Superior temporal gyrus (tissue), 1 donor: Measurements from ENCODE around the gene PPM1M.
"Not testable (repeated sequence)": the region's sequence is repeated elsewhere in the genome, so short reads cannot be mapped to it uniquely, and the experiment has no call there.

Source experiments
- DNase-seq: peaks from one replicate; pipeline ENCODE4 v3.0.0-alpha.2; 2016; ENCODE audit errors: extremely low spot score

Gene PPM1M

DNA sequence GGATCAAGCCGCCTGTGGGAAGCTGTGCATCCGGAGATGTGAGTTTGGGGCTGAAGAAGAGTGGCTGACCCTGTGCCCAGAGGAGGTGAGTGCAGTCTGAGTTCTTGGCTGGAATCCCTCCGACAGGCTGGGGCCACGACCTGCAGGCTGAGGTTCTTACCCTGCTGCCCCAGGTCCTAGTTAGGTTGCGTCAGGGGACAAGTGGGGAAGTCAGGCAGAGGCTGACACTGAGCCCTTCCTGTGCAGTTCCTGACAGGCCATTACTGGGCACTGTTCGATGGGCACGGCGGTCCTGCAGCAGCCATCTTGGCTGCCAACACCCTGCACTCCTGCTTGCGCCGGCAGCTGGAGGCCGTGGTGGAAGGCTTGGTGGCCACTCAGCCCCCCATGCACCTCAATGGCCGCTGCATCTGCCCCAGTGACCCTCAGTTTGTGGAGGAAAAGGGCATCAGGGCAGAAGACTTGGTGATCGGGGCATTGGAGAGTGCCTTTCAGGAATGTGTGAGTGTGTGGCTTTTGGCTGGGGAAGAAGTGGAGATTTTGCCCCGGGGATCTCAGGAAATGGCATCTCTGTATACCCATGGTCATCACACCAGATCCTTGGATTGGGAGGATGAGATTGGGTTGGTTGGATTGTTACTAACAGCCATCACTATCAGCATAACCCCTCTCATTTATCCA is 1.3 kb downstream of the PPM1M start:
- DNase-seq, result no peak

DNA sequence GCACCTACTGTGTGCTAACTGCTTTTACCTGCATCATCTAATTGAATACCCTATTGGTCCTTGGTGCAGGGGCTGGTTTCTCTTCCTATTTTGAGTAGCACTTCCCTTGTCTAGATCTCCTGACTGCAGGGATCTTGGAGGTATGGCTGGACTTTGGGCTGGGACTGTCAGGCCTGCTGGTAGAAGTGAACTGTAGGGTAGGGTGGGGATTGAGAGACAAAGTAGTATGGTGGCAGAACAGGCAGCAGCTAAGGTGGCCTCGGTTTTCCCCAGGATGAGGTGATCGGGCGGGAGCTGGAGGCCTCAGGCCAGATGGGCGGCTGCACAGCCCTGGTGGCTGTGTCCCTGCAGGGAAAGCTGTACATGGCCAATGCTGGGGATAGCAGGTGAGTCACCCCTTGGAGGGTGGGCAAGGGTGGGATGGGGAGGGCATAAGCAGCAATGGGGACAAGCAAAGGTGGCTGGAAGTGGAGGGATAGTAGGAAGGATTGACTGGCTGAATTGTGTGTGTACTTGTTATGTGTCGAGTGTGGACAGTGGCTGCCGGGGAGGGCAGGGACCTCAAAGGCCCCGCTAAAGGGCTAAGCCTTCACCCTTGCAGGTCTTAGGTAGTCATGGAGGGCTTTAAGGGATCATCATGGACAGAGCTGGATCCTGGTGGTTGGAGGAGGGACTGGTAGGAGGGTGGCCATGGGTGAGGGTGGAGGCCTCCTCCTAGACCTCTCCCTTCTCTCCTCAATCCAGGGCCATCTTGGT is 2.0 kb downstream of the PPM1M start:
- no peak for DNase-seq

DNA sequence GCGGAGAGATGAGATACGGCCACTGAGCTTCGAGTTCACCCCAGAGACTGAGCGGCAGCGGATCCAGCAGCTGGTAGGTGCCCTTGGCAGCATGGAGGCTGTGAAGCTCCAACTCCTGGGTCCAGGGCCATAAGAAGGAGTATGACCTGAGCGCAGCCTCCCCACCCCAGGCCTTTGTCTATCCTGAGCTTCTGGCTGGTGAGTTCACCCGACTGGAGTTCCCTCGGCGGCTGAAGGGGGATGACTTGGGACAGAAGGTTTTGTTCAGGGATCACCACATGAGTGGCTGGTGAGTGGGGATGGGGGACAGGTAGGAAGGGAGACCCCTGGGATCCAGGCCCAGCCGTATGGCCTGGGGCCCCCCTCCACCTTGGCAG is 2.6 kb downstream of the PPM1M start:
- no peak for DNase-seq

DNA sequence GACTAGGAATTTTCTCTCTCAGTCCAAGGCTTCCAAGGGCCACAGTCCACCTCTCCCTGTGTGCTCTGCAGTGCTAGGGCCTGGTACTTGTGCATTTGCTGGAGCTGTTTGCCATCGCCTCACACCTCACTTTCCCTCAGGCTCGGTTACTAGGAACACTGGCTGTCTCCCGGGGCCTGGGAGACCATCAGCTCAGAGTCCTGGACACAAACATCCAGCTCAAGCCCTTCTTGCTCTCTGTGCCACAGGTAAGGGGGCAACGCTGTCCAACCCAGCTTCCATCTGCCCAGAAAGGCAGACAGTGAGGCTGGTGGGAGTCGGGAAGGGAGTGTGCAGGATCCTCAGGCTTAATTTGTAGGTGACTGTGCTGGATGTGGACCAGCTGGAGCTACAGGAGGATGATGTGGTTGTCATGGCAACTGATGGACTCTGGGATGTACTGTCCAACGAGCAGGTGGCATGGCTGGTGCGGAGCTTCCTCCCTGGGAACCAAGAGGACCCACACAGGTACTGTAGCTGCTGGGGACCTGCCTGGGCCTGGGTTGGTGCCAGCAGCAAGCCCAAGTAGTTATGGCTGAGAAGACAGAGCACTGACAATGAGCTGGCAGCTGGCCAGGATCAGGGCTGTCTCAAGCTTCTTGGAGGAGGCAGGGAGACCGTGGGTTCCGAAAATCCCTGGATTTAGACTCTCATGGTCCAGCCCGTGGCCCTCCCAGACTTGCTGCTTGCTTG is 3.4 kb downstream of the PPM1M start:
- DNase-seq, result peak; percentile 64

DNA sequence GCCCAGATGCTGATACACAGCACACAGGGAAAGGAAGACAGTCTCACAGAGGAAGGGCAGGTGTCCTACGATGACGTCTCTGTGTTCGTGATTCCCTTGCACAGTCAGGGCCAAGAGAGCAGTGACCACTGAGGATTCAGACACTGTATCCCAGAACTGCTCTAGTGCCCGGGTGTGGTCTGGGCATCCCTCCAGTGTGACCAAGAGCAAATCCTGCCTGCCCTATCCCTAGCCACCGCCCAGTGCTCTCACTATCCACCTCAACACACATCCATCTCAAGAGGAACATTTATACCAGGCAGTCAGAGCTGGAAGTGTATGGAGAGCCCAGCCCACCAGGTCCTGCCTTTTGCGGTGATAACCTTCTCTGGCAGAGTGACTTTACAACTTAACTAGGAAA is 4.1 kb downstream of the PPM1M start:
- no peak for DNase-seq

DNA sequence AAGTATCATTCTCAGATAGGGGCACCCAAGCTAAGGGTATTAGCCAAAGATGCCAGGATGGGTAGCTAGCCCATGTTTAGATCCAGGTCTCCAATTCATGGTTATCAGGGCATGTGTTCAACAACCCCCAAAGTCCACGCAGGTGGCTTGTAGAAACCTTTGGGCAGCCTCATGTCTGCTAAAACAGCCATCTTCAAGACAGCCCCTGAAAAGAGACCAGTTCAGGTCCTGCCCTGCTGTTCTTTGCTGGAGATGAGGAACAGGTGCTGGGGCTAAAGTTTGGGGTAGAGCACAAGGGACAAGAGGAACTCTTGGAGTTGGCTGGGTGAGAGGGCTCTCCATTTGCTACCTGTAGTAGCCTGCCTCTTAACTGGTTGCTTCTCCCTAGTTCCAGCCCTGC is 4.6 kb downstream of the PPM1M start:
- no peak for DNase-seq

DNA sequence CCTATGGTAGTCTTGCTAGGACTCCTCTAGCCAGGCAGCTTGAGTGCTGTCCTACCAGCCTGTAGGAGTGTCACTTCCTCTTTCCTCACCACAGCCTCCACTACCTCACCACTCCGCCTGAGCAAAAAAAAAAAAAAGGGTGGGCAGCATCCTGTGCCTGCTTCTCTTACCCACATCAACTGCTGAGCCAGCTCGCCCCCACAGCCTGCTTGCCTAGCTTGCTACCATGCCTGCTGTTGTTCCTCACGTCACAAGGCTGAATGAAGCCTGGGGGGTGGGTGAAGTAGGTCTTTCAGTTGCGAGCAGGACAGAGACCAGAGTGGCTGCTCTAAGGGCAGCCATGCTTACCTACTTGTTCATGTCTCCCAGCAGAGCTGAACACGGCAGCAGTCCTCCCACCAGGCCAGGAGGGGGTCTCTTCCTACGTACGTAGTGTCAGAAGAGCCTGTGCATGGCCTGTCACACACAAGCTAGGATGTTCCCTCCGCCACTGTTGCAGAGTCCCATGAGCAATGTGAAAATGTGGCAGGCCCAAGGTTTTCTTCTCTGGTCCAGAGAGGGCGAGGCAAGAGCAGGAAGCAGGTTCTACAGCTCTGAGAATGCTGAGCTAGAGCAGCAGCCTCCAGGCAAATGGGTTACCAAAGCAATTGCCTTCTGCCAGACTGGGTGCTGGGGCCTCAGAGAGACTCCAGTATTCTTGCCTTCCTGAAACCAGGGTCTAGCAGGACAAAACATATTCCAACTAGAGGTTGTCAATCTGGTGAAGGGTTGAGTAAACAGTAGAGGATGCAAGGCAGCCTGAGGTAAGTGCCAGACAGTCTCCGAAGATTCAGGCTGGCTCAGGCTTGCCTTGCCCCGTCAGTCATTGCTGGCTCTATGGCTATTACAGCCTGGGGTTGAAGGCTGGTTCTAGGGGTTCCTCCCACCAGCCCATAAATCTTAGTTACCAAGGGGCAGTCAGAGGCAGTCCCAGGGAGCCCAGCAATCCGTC is 8.1 kb downstream of the PPM1M start:
- peak; percentile 71 for DNase-seq

DNA sequence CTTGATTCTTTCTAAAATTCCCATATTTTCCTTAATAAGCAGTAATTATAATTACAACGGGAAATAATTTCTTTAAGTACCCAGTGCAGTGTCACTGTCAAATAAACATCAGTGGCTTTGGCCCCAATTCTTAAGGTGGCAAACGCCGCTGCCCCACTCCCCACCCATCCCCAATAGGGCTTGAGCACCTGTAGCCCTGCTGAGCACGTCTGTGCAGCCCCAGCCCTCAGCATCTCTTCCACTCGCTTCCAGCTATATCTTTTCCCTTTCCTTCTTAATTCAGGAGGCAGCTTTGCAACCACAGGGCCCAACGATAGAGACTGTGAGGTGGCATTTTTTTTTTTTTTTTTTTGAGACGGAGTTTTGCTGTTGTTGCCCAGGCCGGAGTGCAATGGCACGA is 9.0 kb downstream of the PPM1M start:
- DNase-seq, result no peak

DNA sequence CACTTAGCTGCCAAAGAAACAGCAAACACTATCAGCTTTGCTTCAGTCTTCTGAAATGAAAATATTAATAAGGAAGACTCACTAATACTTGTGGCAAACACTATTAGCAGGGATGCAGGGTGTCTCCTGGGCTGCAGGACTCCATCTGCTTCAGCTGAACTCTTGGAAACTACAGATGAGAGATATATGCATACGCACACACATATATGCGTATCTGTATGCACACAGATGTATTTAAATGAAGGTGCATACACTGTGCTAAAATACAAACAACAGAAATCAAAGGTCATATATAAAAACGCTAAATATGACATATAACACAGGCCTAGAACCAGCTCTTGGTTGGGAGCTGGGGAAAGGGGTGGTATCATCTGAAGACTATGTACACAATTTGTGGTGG is 10.6 kb downstream of the PPM1M start:
- no peak for DNase-seq

DNA sequence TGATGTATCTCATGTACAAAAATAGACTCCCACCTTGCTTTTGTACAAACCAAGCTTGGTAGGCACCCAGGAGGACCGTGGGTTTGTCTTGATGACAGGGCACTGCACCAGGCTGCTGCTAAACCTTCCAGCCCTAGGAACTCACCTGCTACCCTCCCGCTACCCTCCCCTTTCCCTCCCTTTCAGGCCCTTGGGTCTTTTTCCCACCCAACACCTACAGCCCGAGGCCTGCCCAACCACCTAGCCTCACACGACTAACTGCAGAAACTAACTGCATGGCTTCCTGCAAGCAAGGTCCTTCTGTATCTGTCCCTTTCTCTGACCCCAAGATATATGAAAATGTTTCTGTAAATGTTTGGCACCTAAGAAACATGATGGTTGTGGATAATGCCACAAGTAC is 11.1 kb downstream of the PPM1M start:
- no peak for DNase-seq

DNA sequence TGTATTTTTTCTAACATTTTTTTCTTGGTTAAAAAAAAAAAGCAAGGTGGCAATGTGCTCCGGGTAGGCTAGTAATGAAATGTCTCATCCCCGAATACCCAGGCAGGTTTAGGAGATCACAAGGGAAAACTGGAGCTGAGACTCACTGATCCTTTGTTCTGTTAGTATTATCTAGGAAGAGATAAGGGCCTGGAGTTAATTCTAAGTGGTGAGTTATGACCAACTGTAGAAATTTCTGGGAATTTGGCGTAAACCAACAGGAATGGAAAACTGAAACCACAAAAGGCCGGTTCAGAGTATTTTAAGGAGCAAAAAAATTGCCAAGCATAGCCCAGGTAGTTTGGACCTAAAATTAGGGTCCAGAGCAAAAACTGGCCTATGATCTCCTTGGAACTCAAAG is 12.4 kb downstream of the PPM1M start:
- no peak for DNase-seq

DNA sequence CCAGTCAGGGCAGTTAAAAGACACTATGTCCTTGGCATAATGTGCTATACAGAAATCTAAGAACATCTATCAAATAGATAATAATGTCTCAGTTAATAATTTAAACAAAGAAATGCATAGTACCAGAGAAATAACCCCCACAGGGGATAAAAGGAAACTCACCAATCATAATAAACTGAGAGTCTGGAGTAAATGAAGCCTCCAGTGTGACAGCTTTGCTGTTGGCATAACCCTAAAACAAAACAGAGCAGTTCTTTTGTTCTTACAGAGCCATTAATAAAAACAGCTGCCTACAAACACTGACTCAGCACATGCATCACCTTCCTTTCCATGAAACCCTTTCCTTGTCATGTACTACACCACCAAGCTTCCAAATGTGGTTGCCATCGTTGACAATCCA is 13.5 kb downstream of the PPM1M start:
- DNase-seq, result no peak

DNA sequence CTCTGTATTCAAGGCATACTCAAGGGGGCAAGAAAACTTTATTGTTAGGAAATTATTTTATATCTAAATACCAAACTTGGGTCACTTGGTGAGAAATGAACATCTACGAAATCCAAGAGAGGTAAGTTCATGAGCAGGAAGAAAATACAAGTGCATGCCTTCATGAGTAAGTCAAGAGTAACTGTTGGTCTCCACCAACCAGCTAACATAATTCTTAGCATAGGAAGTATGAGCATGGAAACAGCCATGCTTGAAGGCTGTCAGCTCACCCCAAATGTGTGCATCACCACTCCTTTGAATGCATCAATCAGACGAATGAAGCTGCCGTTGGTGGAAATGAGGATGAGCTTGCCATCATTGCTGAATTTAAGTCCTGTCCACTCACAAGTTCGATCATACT is 13.9 kb downstream of the PPM1M start:
- DNase-seq, result no peak

DNA sequence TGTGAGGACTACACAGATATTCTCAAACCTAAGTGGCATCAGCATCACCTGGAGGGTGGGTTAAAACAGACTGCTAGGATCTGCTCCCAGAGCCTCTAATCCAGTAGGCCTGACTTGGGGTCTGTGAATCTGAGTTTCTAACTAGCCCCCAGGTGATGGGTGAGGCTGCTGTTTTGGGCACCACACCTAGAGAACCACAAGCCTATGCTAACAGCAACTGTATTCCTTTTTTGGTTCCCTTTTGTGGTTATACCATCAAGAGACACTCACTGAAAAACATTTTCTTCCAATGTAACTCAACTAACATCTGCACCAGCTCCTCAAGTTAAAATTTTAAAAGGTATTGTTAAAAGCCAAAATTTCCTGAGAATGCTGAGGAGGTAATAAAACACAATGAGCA is 16.9 kb downstream of the PPM1M start:
- no peak for DNase-seq

DNA sequence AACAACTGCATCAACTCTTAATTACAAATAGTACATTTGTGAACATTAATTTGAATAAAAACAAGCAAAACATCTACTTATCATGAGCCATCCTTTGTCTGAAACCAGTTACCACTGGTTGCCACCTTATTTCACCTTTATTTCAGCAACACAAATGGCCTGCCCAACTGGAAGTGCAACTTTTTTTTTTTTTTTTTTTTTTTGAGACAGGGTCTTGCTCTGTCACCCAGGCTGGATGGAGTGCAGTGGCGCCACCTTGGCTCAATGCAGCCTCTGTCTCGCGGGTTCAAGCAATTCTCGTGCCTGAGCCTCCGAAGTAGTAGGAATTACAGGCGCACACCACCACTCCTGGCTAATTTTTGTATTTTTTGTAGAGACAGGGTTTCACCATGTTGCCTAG is 19.8 kb downstream of the PPM1M start:
- no peak for DNase-seq

DNA sequence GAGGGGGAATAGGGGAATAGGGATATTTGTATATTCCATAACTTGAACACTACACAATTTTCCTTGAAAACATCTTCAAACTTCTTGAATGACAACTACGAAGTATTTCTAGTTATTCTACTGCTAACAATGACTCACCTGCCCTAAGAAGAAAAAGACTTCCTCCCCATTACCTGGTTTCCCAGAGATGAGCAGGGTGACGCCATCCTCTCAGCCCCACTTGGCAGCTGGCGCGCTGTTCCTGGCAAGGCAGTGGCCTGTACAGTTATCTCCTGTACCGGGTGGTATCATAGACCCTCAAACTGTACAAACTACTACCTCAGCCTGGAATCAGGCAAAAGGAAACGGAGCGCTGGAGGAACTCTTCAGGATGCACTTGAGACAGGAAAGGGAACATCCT is 22.5 kb downstream of the PPM1M start:
- no peak for DNase-seq

DNA sequence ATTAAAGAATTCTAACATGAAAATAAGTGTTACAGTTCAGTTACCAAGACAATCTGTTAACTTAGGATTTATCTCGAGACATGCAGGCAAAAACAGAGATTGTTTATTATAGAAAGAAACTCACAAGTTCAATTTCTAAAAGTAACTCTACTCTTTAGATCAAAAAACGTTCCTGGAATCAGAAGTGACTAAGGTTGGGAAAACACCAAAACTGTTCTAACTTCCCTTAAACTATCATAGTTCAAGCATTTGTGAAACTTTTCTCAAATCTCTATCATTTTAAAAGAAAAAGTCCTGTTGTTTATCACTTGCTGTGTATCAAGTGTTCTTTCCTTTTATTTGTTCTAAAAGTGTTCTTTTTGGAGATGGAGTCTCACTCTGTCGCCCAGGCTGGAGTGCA is 24.2 kb downstream of the PPM1M start:
- DNase-seq, result no peak

DNA sequence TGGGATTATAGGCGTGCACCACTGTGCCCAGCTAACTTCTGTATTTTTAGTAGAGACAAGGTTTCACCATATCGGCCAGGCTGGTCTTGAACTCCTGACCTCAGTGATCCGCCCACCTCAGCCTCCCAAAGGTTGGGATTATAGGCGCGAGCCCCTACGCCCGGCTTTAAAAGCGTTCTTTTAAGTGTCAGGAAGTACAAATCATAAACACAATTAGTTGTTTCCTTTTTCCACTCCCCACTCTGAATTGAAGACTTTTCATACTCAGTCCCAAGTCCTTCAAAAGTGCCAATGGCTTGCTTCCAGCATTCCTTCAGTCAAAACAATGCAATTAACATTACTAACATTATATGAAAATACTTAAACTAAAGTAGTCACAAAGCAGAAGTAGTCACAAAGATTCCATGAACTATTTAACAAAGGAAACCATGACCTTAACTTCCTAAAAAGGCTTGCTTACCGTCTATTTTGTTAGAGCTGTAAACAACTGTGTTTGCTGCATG is 24.7 kb downstream of the PPM1M start:
- DNase-seq, result no peak

DNA sequence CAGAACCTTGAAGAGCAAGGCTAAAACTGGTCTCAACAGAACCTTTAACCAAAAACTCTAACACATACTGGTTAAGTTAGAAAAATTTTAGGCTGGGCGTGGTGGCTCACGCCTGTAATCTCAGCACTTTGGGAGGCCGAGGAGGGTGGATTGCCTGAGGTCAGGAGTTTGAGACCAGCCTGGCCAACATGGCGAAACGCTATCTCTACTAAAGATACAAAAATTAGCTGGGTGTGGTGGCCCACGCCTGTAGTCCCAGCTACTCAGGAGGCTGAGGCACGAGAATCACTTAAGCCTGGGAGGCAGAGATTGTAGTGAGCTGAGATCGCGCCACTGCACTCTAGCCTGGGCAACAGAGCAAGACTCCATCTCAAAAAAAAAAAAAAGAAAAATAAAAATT is 26.6 kb downstream of the PPM1M start:
- DNase-seq, result not testable (repeated sequence)

DNA sequence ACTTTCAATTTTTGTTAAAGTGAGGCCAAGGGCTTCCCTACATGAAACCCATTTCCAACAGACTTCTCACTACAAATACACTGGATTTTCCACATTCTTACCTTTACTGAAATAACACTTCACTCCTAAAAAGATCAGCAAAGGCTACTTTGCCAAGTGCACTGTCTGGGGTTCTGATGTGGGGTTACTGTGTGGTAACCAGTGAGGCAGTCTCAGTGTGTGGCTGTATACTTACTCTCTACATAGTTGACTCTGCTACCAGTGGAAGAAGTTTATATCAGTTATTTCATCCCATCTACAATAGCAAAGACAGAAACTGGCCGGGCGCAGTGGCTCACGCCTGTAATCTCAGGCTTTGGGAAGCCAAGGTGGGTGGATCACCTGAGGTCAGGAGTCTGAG is 27.3 kb downstream of the PPM1M start:
- DNase-seq, result no peak

DNA sequence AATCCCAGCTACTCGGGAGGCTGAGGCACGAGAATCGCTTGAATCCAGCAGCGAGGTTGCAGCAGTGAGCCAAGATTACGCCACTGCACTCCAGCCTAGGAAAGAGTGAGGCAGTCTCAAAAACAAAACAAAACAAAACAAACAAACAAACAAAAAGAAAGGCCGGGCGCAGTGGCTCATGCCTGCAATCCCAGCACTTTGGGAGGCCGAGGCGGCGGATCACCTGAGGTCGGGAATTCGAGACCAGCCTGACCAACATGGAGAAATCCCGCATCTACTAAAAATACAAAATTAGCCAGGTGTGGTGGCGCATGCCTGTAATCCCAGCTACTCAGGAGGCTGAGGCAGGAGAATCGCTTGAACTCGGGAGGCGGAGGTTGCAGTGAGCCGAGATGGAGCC is 29.2 kb downstream of the PPM1M start:
- DNase-seq, result not testable (repeated sequence)
